Liver (tissue), 3 donors: ENCODE measurements around the gene VPS29.
"Not testable (repeated sequence)": the region's sequence is repeated elsewhere in the genome, so short reads cannot be mapped to it uniquely, and the experiment has no call there.

Source experiments
- HNF4A ChIP-seq, 2 donors: conservative IDR thresholded peaks; 2 replicates each; pipeline ENCODE4 v1.6.1; 2016; ENCODE audit warnings: antibody characterized with exemption in 2 of 2, mild to moderate bottlenecking in 2 of 2
- RXRA ChIP-seq, 2 donors: IDR thresholded peaks; 2 replicates each; pipeline ENCODE4 v1.6.1; 2017 to 2018; ENCODE audit warnings: antibody characterized with exemption in 2 of 2, mild to moderate bottlenecking in 1 of 2
- SP1 ChIP-seq: IDR thresholded peaks from 2 replicates; pipeline ENCODE4 v1.6.1; 2018; ENCODE audit warnings: antibody characterized with exemption, mild to moderate bottlenecking
- TAF1 ChIP-seq: conservative IDR thresholded peaks from 2 replicates; pipeline ENCODE4 v1.6.1; 2016; ENCODE audit warnings: antibody characterized with exemption, mild to moderate bottlenecking
- YY1 ChIP-seq: IDR thresholded peaks from 2 replicates; pipeline ENCODE4 v1.6.1; 2016; ENCODE audit warnings: antibody characterized with exemption, mild to moderate bottlenecking
- TF ChIP-seq, protein P1 (sequence below): fragments of 150-350 bp; IDR thresholded peaks from 2 replicates; pipeline ENCODE4 v1.5.1; 2017; ENCODE audit warnings: improper control_type of control experiment, low read depth, low read length; ENCODE audit not compliant: missing input control
- donor health status: healthy.
- donor health status: healthy.

DNA sequence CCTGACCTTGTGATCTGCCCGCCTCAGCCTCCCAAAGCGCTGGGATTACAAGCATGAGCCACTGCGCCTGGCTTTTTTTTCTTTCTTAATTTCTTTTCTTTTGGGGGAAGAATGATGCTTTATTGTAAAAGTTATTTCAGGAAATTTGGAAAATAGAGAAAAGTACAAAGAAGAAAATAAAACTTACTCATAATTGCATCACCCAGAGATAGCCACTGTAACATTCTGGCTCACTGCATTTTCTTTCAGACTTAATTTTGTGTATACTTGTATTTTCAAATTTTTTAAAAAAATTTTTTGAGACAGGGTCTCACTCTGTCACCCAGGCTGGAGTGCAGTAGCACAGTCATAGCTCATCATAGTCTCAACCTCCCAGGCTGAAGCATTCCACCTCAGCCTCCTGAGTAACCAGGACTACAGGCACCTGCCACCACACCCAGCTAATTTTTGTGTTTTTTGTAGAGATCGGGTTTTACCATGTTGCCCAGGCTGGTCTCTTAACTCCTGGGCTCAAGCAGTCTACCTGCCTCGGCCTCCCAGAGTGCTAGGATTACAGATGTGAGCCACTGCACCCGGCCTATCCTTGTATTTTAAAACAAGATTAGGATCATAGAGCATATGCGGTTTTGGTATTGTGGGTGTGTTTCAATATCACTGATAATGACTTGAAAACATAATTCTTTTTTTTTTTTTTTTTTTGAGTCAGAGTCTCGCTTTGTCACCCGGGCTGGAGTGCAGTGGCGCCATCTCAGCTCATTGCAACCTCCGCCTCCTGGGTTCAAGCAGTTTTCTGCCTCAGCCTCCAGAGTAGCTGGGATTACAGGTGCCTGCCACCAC, 19.2 kb upstream of the VPS29 start:
- TF ChIP-seq SP1; RXRA (IDR thresholded peaks at IDR 0.05); TAF1; HNF4A (conservative IDR thresholded peaks at IDR 0.05); YY1: not testable (repeated sequence)
- TF ChIP-seq, protein P1, sequence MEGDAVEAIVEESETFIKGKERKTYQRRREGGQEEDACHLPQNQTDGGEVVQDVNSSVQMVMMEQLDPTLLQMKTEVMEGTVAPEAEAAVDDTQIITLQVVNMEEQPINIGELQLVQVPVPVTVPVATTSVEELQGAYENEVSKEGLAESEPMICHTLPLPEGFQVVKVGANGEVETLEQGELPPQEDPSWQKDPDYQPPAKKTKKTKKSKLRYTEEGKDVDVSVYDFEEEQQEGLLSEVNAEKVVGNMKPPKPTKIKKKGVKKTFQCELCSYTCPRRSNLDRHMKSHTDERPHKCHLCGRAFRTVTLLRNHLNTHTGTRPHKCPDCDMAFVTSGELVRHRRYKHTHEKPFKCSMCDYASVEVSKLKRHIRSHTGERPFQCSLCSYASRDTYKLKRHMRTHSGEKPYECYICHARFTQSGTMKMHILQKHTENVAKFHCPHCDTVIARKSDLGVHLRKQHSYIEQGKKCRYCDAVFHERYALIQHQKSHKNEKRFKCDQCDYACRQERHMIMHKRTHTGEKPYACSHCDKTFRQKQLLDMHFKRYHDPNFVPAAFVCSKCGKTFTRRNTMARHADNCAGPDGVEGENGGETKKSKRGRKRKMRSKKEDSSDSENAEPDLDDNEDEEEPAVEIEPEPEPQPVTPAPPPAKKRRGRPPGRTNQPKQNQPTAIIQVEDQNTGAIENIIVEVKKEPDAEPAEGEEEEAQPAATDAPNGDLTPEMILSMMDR: not testable (repeated sequence)
